GM21390 (cell line): ENCODE data around the gene PRKCQ.

Source experiments
- ATAC-seq: cut with Tn5 transposase; IDR thresholded peaks from one replicate; pipeline ENCODE4 v1.9.1; 2021; ENCODE audit not compliant: unreplicated experiment

The PRKCQ gene

GRCh38 chr10:6410830-6411229 is 169.2 kb downstream of the PRKCQ start:
- no peak for ATAC-seq

GRCh38 chr10:6409971-6410643 is 170.0 kb downstream of the PRKCQ start:
- ATAC-seq = no peak

DNA sequence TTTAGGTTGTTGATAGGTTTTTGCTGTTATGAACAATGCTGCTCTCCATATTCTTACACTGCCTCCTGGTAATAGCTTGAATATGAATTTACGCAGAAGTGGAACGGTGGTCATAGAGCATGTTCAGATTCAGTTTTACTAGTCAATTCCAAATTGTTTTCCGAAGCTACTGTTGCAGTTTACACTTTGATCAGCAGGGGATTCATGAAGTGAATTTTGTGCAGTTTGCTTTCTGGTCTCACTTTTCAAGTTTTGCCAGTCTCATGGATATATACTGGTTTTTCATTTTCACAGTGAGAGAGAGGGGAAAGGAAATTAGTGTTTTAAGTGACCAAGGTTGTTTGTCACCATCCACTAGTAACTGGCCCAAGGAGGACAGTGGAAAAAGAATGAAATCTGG is 171.3 kb downstream of the PRKCQ start:
- ATAC-seq = no peak

GRCh38 chr10:6407034-6407721 is 172.9 kb downstream of the PRKCQ start:
- ATAC-seq = no peak

DNA sequence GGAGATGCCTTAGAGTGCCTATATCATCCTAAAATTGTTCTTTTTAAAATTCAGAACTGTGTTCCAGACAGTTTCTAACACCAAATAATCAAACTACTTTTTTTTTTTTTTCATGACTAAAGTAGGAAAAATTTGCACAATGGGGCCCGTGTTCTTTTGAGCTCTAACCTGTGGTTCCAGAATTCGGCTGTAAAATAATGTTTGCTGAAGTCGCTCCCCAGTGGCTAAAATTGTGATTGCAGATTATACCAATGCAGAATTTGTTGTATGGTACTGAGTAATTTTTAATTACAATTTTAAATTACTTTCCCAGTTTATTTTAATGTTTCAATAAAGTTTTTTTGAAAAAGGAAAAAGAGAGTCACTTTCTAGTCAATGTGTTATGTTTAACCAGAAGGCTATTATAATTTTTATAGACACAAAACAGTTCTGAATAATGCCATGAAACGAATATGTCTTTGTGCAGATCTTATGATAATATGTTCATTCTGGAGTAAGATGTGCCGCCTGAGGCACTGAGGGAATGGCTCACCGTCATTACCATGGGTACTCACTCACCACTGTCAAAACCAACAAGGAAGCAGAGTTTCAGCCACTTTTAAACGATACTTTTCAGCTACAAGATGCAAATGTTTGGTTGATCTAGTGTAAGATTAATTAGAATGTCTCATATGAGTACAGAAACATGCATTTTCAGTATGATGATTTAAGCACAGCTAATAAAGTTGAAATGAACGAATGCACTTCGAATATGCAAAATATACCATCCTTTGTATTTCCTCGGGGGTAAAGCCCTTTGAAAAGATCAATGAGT is 173.6 kb downstream of the PRKCQ start:
- ATAC-seq = no peak

DNA sequence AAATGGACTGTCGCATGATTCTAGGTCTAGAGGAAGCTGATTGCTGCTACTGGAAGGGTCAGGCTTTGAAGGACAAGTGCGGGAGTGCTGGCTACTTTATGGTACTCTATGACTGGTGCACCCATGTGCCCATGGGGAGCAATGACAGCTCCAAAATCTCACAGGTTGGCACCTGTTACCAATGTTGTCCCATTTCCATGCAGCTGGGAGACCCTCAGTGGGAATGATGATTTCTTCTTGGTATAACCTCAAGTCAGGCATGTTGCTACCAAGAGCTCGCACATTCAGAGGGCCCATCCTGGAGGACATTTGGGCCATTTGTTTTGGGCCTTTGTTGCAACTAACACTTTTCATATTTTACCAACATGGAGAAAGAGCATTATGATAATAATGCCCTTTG is 174.4 kb downstream of the PRKCQ start:
- no peak for ATAC-seq

- no peak for ATAC-seq
These were observed 175.7 kb downstream of the PRKCQ start for GRCh38 chr10:6404127-6405072.

DNA sequence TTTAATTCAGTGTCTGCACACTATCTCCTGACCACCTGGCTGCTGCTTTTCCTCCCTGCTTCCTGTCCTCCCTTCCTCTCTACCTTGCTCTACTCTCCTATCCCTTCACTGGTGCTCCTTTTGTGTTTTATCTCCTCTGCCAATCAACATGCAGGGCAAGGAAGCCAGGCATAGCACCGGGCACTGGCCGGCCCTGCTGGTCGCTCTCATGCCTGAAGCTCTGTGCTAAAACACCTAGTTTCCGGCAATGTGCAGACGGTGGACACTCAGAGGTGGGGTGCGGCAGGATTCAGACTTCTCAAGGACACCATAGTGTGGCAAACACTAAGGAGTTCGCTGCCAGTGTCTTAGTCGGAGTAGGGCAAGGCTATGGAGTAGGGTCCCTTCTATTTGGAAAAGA is 177.1 kb downstream of the PRKCQ start:
- ATAC-seq = no peak

GRCh38 chr10:6402349-6402709 is 177.7 kb downstream of the PRKCQ start:
- ATAC-seq = no peak

DNA sequence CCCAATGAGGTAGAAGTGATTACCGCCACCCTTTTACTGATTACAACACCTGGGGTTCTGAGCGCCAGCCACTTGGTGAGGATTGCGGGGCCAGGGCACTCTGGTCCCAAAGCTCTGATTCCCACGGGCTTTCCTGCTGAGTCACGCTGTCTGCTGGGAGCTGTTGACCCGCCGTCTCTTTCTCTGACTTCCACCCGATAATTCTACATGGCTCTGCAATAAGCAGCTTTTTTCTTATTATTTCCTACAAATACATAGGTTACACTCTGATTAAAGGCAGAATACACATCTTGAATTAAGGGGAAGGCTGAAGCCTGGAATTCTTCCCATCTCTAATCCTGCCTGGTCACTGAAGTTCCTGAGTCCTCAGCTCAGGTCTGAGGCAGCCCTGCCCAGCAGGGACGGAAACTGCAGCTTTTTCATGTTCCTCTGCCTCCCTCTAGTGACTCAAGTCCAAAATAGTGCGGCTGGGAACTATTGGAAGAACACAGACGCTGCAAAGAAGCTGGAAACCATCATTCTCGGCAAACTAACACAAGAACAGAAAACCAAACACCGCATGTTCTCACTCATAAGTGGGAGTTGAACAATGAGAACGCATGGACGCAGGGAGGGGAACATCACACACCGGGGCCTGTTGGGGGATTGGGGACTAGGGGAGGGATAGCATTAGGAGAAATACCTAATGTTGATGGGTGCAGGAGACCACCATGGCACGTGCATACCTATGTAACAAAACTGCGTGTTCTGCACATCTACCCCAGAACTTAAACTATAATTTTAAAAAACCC is 178.3 kb downstream of the PRKCQ start:
- ATAC-seq = peak; percentile 73

- no peak for ATAC-seq
These were observed 179.1 kb downstream of the PRKCQ start for GRCh38 chr10:6400821-6401465.

GRCh38 chr10:6400331-6400730 is 179.7 kb downstream of the PRKCQ start:
- ATAC-seq = no peak

- ATAC-seq = no peak
These were observed 180.2 kb downstream of the PRKCQ start for GRCh38 chr10:6399879-6400278.

GRCh38 chr10:6399231-6399741 is 180.8 kb downstream of the PRKCQ start:
- no peak for ATAC-seq

- no peak for ATAC-seq
These were observed 181.7 kb downstream of the PRKCQ start for GRCh38 chr10:6398399-6398798.

- ATAC-seq = no peak
These were observed 183.4 kb downstream of the PRKCQ start for GRCh38 chr10:6396652-6397051.

GRCh38 chr10:6396226-6396625 is 183.8 kb downstream of the PRKCQ start:
- ATAC-seq = no peak

- ATAC-seq = no peak
These were observed 184.5 kb downstream of the PRKCQ start for GRCh38 chr10:6395606-6396005.

GRCh38 chr10:6394084-6394483 is 186.0 kb downstream of the PRKCQ start:
- no peak for ATAC-seq
